Measurements from ENCODE around the gene CENPB. TPM values are rescaled to one million over a fixed set of nuclear protein-coding genes. Genes with fewer than 3 reads are reported as not detected.

Gene CENPB
- polyA plus RNA-seq, 1 of the 3 experiments (the other 2 are of a cell fraction): 41.2 TPM

- no peak overlapping the region for H3K9ac ChIP-seq
- H3K9me2 ChIP-seq: no peaks in the 10 kb centered on the region
- 78% methylated on average over 7 of the region's 16 CpGs for WGBS (ENCODE audit: low lambda C conversion rate)
These were observed 38.5 kb downstream of the CENPB start for GRCh38 chr20:3748073-3748472.

GRCh38 chr20:3747471-3747870 lies 39.1 kb downstream of the CENPB start:
- H3K27me3 ChIP-seq (ENCODE audit: insufficient read depth): no peaks in the 10 kb centered on the region
- H3K4me3 ChIP-seq (ENCODE audit: low read depth in 2 of 2, low read length in 1 of 2): no peak overlapping the region
- no peak overlapping the region for H3K9ac ChIP-seq
- no peaks in the 10 kb centered on the region for H3K79me2 ChIP-seq (ENCODE audit: insufficient read depth)
- no peaks in the 10 kb centered on the region for H3K9me2 ChIP-seq
- no peak for TF ChIP-seq NRF1 (IDR thresholded peaks at IDR 0.05; ENCODE audit: low read depth, low read length)
- no peak for TF ChIP-seq RCOR1 (IDR thresholded peaks at IDR 0.05; ENCODE audit: low read length)
- no peak for TF ChIP-seq NFIC (IDR thresholded peaks at IDR 0.05; ENCODE audit: borderline replicate concordance)
- no peak for TF ChIP-seq REST (IDR thresholded peaks at IDR 0.05; ENCODE audit: low read depth, low read length)
- no peak for TF ChIP-seq RXRA (IDR thresholded peaks at IDR 0.05; ENCODE audit: borderline replicate concordance, low read depth)
- TF ChIP-seq JUND (IDR thresholded peaks at IDR 0.05): no peak
- no peak for TF ChIP-seq RFX5 (IDR thresholded peaks at IDR 0.05; ENCODE audit: low read length)
- TF ChIP-seq FOXJ3 (CRISPR knock-in tag; IDR thresholded peaks at IDR 0.05): no peak
- no peak for TF ChIP-seq GATA2 (CRISPR knock-in tag; IDR thresholded peaks at IDR 0.05)
- no peak for TF ChIP-seq EP300 (IDR thresholded peaks at IDR 0.05; ENCODE audit: borderline replicate concordance in 1 of 2, low read depth in 1 of 2, low read length in 1 of 2)
- TF ChIP-seq IRF3 (IDR thresholded peaks at IDR 0.05; ENCODE audit: low read depth, low read length): no peak
- TF ChIP-seq ELF1 (IDR thresholded peaks at IDR 0.05): no peak
- no peak for TF ChIP-seq POLR2AphosphoS5 (IDR thresholded peaks at IDR 0.05; ENCODE audit: low read depth, low read length)
- TF ChIP-seq EZH2phosphoT487 (IDR thresholded peaks at IDR 0.05; ENCODE audit: borderline replicate concordance, low read depth): no peak
- TF ChIP-seq MEF2A (IDR thresholded peaks at IDR 0.05; ENCODE audit: borderline replicate concordance, low read depth): no peak
- no peak overlapping the region for H3K27ac ChIP-seq (ENCODE audit: low read depth in 2 of 2, low read length in 1 of 2)
- no peak overlapping the region for H2AFZ ChIP-seq (ENCODE audit: low read depth)
- H3K36me3 ChIP-seq (replicated peaks in 1 of 2; ENCODE audit: control insufficient read depth in 1 of 2, insufficient read depth in 2 of 2, low read length in 1 of 2): peaks cover 0 to 3% of the 10 kb centered on the region in 2 experiments
- H3K4me2 ChIP-seq: no peak overlapping the region
- peaks cover 0 to 9% of the 10 kb centered on the region in 2 experiments; a peak in 1 of 4 replicates for H3K4me1 ChIP-seq (ENCODE audit: control insufficient read depth in 1 of 2, insufficient read depth in 2 of 2, low read depth in 1 of 2, low read length in 1 of 2)
- no peaks in the 10 kb centered on the region for H3K9me3 ChIP-seq
- H3F3A ChIP-seq (replicated peaks; ENCODE audit: insufficient read depth): no peaks in the 10 kb centered on the region
- CTCF ChIA-PET: interaction anchor here (1.0 to 9.8 kb wide), 7 partner anchors 11 to 70 kb away, joined by 3 to 151 read pairs (median 14); partner anchors contain the start of genes ADISSP and CENPB
- H4K20me1 ChIP-seq (ENCODE audit: insufficient read depth): no peaks in the 10 kb centered on the region
- 75% methylated on average over 2 of the region's 2 CpGs for WGBS (ENCODE audit: low lambda C conversion rate)
- no peak for DNase-seq
- POLR2A ChIA-PET: no interaction called here

More at GRCh38 chr20:3748073-3748472, 38.5 kb downstream of the CENPB start:
- Histone ChIP-seq H3K4me2 (no peak overlapping the region), H4K20me1 (ENCODE audit: insufficient read depth) (no peaks in the 10 kb centered on the region), H3K9me3 (no peaks in the 10 kb centered on the region), H3K79me2 (ENCODE audit: insufficient read depth) (no peaks in the 10 kb centered on the region), H3K4me3 (ENCODE audit: low read depth in 2 of 2, low read length in 1 of 2) (no peak overlapping the region), H3K27me3 (ENCODE audit: insufficient read depth) (no peaks in the 10 kb centered on the region), H3K4me1 (ENCODE audit: control insufficient read depth in 1 of 2, insufficient read depth in 2 of 2, low read depth in 1 of 2, low read length in 1 of 2) (peaks cover 0 to 9% of the 10 kb centered on the region in 2 experiments; a peak in 1 of 4 replicates), H3K27ac (ENCODE audit: low read depth in 2 of 2, low read length in 1 of 2) (no peak overlapping the region), H3F3A (replicated peaks; ENCODE audit: insufficient read depth) (no peaks in the 10 kb centered on the region), H3K36me3 (replicated peaks in 1 of 2; ENCODE audit: control insufficient read depth in 1 of 2, insufficient read depth in 2 of 2, low read length in 1 of 2) (peaks cover 0 to 3% of the 10 kb centered on the region in 2 experiments), H2AFZ (ENCODE audit: low read depth) (no peak overlapping the region)
- DNase-seq: no peak
- ChIA-PET CTCF (interaction anchor here (1.0 to 9.8 kb wide), 9 partner anchors 11 to 74 kb away, joined by 3 to 151 read pairs (median 9); partner anchors contain the start of genes ADISSP and CENPB), POLR2A (no interaction called here)
- TF ChIP-seq FOSL2 (IDR thresholded peaks at IDR 0.05; ENCODE audit: borderline replicate concordance, low read depth): no peak
